ENCODE results near the gene TREM1.
A peak's percentile ranks its signal among the peaks of the same experiment; 100 is the strongest.
"Not testable (repeated sequence)": the region's sequence is repeated elsewhere in the genome, so short reads cannot be mapped to it uniquely, and the experiment has no call there.

TREM1 gene

GRCh38 chr6:41286544-41287346, at the start of gene TREM1:
Gene TREM1, minus strand, starts transcription at chr6:41286682. Its CDS starts 27 bp downstream, at chr6:41286655.
- no peak for DNase-seq

GRCh38 chr6:41335943-41336342, 49.5 kb upstream of the TREM1 start:
- DNase-seq, result no peak

GRCh38 chr6:41335296-41335695, 48.8 kb upstream of the TREM1 start, which contains the start of gene NCR2:
Gene NCR2, plus strand, starts transcription at chr6:41335608. Its CDS starts 269 bp downstream, at chr6:41335877.
- no peak for DNase-seq

- no peak for DNase-seq
Measured at GRCh38 chr6:41334482-41335040, 48.1 kb upstream of the TREM1 start.

- no peak for DNase-seq
Measured at GRCh38 chr6:41332842-41333736, 46.6 kb upstream of the TREM1 start.

GRCh38 chr6:41332241-41332640, 45.8 kb upstream of the TREM1 start:
- no peak for DNase-seq

- no peak for DNase-seq
Measured at GRCh38 chr6:41331401-41332150, 45.1 kb upstream of the TREM1 start.

- DNase-seq, result no peak
Measured at GRCh38 chr6:41327177-41327576, 40.7 kb upstream of the TREM1 start.

GRCh38 chr6:41326092-41326491, 39.6 kb upstream of the TREM1 start:
- no peak for DNase-seq

GRCh38 chr6:41325446-41326066, 39.1 kb upstream of the TREM1 start:
- no peak for DNase-seq

- no peak for DNase-seq
Measured at GRCh38 chr6:41321183-41321582, 34.7 kb upstream of the TREM1 start.

- DNase-seq, result peak; percentile 92
Measured at GRCh38 chr6:41318654-41319565, 32.4 kb upstream of the TREM1 start.

GRCh38 chr6:41318261-41318653, 31.8 kb upstream of the TREM1 start:
- no peak for DNase-seq

- no peak for DNase-seq
Measured at GRCh38 chr6:41315943-41316620, 29.6 kb upstream of the TREM1 start.

GRCh38 chr6:41315203-41315602, 28.7 kb upstream of the TREM1 start:
- no peak for DNase-seq

- peak; percentile 78 for DNase-seq
Measured at GRCh38 chr6:41306187-41306854, 19.8 kb upstream of the TREM1 start.

GRCh38 chr6:41302638-41303037, 16.2 kb upstream of the TREM1 start:
- DNase-seq, result no peak

- DNase-seq, result no peak
Measured at GRCh38 chr6:41298785-41299502, 12.5 kb upstream of the TREM1 start.

- DNase-seq, result not testable (repeated sequence)
Measured at GRCh38 chr6:41297248-41297647, 10.8 kb upstream of the TREM1 start.

All from NCI-H82 (cell line).